Small intestine (tissue), 7 donors: ENCODE measurements around the gene AGAP9. TPM values are rescaled to one million over a fixed set of nuclear protein-coding genes. Genes with fewer than 3 reads are reported as not detected.
"Not testable (repeated sequence)": the region's sequence is repeated elsewhere in the genome, so short reads cannot be mapped to it uniquely, and the experiment has no call there.

Experiments used
- DNase-seq, 2 donors: peaks; one replicate each; pipeline versions ENCODE4 v3.0.0 to v3.0.0-alpha.2; 2013
- FAIRE-seq: peaks from 2 replicates; lab custom pipeline; 2012; peaks lifted over from hg19 to GRCh38; lab: Jason Lieb, UNC
- H3K27ac ChIP-seq, 3 donors: one replicate each; pipeline ENCODE4 v1.5.1; 2013; ENCODE audit warnings: low read length in 2 of 3, mild to moderate bottlenecking in 2 of 3, control low read depth in 1 of 3, inconsistent platforms in 1 of 3, low read depth in 1 of 3, moderate library complexity in 1 of 3
- H3K27me3 ChIP-seq, 3 donors: one replicate each; pipeline ENCODE4 v1.6.1; 2013; ENCODE audit warnings: low read length in 3 of 3, inconsistent platforms in 1 of 3; ENCODE audit not compliant: control insufficient read depth in 3 of 3, insufficient read depth in 3 of 3
- H3K36me3 ChIP-seq, 3 donors: one replicate each; pipeline ENCODE4 v1.6.1; 2013; ENCODE audit warnings: low read length in 3 of 3, inconsistent platforms in 1 of 3, low read depth in 1 of 3, mild to moderate bottlenecking in 1 of 3, moderate library complexity in 1 of 3; ENCODE audit not compliant: control insufficient read depth in 3 of 3, insufficient read depth in 2 of 3
- H3K4me1 ChIP-seq, 3 donors: one replicate each; pipeline ENCODE4 v1.6.1; 2013; ENCODE audit warnings: low read length in 2 of 3, inconsistent platforms in 1 of 3, low read depth in 1 of 3, mild to moderate bottlenecking in 1 of 3, moderate library complexity in 1 of 3; ENCODE audit not compliant: control insufficient read depth in 3 of 3, insufficient read depth in 2 of 3
- H3K4me3 ChIP-seq, 3 donors: one replicate each; pipeline ENCODE4 v1.5.1; 2013; ENCODE audit warnings: low read length in 3 of 3, control low read depth in 1 of 3, inconsistent platforms in 1 of 3, low read depth in 1 of 3, mild to moderate bottlenecking in 1 of 3, moderate library complexity in 1 of 3
- H3K9me3 ChIP-seq, 2 donors: one replicate each; pipeline ENCODE4 v1.6.1; 2013; ENCODE audit warnings: low read depth in 1 of 2, low read length in 1 of 2; ENCODE audit not compliant: control insufficient read depth in 2 of 2, insufficient read depth in 1 of 2
- WGBS, 3 donors: extraction: QIAGEN DNeasy Blood & Tissue Kit; methylation state at CpG; one replicate each; pipeline ENCODE4 v1.1.7; 2013; 5-methylcytosine and 5-hydroxymethylcytosine counted together
- polyA plus RNA-seq, 4 donors: library from polyadenylated mRNA; stranded (reverse) in 3 of 4; unstranded in 1 of 4; fragments of 200-250 nt in 3 of 4; fragments of 120-200 nt in 1 of 4; gene quantifications; one replicate each; pipeline versions ENCODE4 v1.2.1 to v1.2.3, GENCODE V29; 2013
- donor health status: healthy with polysubstance abuse.
- donor health status: control.
- donor health status: control.
- donor health status: Bipolar disorder and iron deficiency.
- donor health status: healthy.

Gene AGAP9
- polyA plus RNA-seq, 4 donors, result 12.3 to 81.2 (median 29.9) TPM

GRCh38 chr10:47547286-47547685 is 23.8 kb upstream of the AGAP9 start:
- not testable (repeated sequence) for H3K36me3 ChIP-seq, FAIRE-seq, H3K27ac ChIP-seq, DNase-seq, H3K9me3 ChIP-seq, H3K4me1 ChIP-seq, H3K4me3 ChIP-seq, H3K27me3 ChIP-seq
- WGBS, 3 donors, result 76 to 90% (median 86%) methylated on average over 1 of the region's 3 CpGs

GRCh38 chr10:47536430-47536829 is 13.0 kb upstream of the AGAP9 start:
- FAIRE-seq, H3K27ac ChIP-seq, DNase-seq: not testable (repeated sequence)

GRCh38 chr10:47502313-47502712 is 21.1 kb downstream of the AGAP9 start:
- H3K36me3 ChIP-seq, H3K4me3 ChIP-seq, DNase-seq, H3K27ac ChIP-seq, H3K9me3 ChIP-seq, FAIRE-seq, H3K4me1 ChIP-seq, H3K27me3 ChIP-seq: not testable (repeated sequence)
- 90 to 91% (median 90%) methylated on average over 5 to 9 of the region's 9 CpGs for WGBS, 3 donors

More at GRCh38 chr10:47536430-47536829, 13.0 kb upstream of the AGAP9 start:
- not testable (repeated sequence) for H3K9me3 ChIP-seq, H3K27me3 ChIP-seq, H3K4me3 ChIP-seq, H3K4me1 ChIP-seq, H3K36me3 ChIP-seq
- WGBS, 3 donors, result 88 to 100% (median 89%) methylated on average over 1 to 2 of the region's 3 CpGs

- 25 to 33% methylated on average over 1 of the region's 6 CpGs; no CpG with 5 or more reads in 1 of the 3 donors for WGBS, 3 donors
- not testable (repeated sequence) for H3K27me3 ChIP-seq, DNase-seq, H3K4me1 ChIP-seq, FAIRE-seq, H3K4me3 ChIP-seq, H3K9me3 ChIP-seq, H3K36me3 ChIP-seq, H3K27ac ChIP-seq
Observed at GRCh38 chr10:47494226-47494625, 29.2 kb downstream of the AGAP9 start.

GRCh38 chr10:47491600-47491999 is 31.8 kb downstream of the AGAP9 start, which contains the start of gene FAM25G:
FAM25G (minus strand) TSS chr10:47491700; CDS start chr10:47491674, 26 bp downstream.
- not testable (repeated sequence) for H3K36me3 ChIP-seq, DNase-seq, H3K27me3 ChIP-seq, H3K27ac ChIP-seq, H3K9me3 ChIP-seq, H3K4me1 ChIP-seq, H3K4me3 ChIP-seq, FAIRE-seq
- WGBS, 3 donors, result 87 to 100% methylated on average over 3 to 7 of the region's 9 CpGs; no CpG with 5 or more reads in 1 of the 3 donors

- 83 to 95% (median 94%) methylated on average over 1 to 3 of the region's 7 CpGs for WGBS, 3 donors
- not testable (repeated sequence) for H3K4me1 ChIP-seq, DNase-seq, H3K27ac ChIP-seq, H3K36me3 ChIP-seq, FAIRE-seq, H3K9me3 ChIP-seq, H3K27me3 ChIP-seq, H3K4me3 ChIP-seq
Observed at GRCh38 chr10:47489630-47490029, 33.8 kb downstream of the AGAP9 start.

- not testable (repeated sequence) for FAIRE-seq, H3K4me1 ChIP-seq
- 44 to 86% (median 81%) methylated on average over 1 to 2 of the region's 4 CpGs for WGBS, 3 donors
Observed at GRCh38 chr10:47485943-47486342, 37.5 kb downstream of the AGAP9 start.

GRCh38 chr10:47484786-47485185 is 38.7 kb downstream of the AGAP9 start:
- not testable (repeated sequence) for H3K27ac ChIP-seq, H3K4me3 ChIP-seq, DNase-seq, H3K9me3 ChIP-seq, H3K27me3 ChIP-seq, FAIRE-seq, H3K36me3 ChIP-seq, H3K4me1 ChIP-seq
- WGBS, 3 donors, result 89 to 93% (median 91%) methylated on average over 11 of the region's 11 CpGs

More at GRCh38 chr10:47485943-47486342, 37.5 kb downstream of the AGAP9 start:
- H3K9me3 ChIP-seq, H3K36me3 ChIP-seq, H3K4me3 ChIP-seq, H3K27me3 ChIP-seq, DNase-seq, H3K27ac ChIP-seq: not testable (repeated sequence)

GRCh38 chr10:47483923-47484322 is 39.5 kb downstream of the AGAP9 start, which contains the start of gene ANXA8:
ANXA8 (minus strand) TSS chr10:47484115; CDS start chr10:47483933, 182 bp downstream.
- WGBS, 3 donors, result 89 to 93% (median 90%) methylated on average over 8 of the region's 11 CpGs
- H3K27me3 ChIP-seq, DNase-seq, H3K4me3 ChIP-seq, FAIRE-seq, H3K4me1 ChIP-seq, H3K27ac ChIP-seq, H3K36me3 ChIP-seq, H3K9me3 ChIP-seq: not testable (repeated sequence)
